Esophagus muscularis mucosa (tissue), 4 donors: ENCODE data around the gene PCDHGC4. TPM values are rescaled to one million over a fixed set of nuclear protein-coding genes. Genes with fewer than 3 reads are reported as not detected.

Source experiments
- DNase-seq: peaks from one replicate; pipeline ENCODE4 v3.0.0-alpha.2; 2017; ENCODE audit errors: extremely low spot score
- H3K27ac ChIP-seq, 4 donors: fragments of 200-600 bp; sonication (generic); replicated peaks in 1 of 4; 1 replicate in 3 of 4; 2 replicates in 1 of 4; pipeline ENCODE4 v1.5.1; 2016 to 2019; ENCODE audit warnings: mild to moderate bottlenecking in 1 of 4
- H3K27me3 ChIP-seq, 4 donors: fragments of 200-600 bp; sonication (generic); one replicate each; pipeline versions ENCODE4 v1.5.1 to v1.6.0; 2016 to 2019
- H3K36me3 ChIP-seq, 4 donors: fragments of 200-600 bp; sonication (generic); one replicate each; pipeline ENCODE4 v1.5.1; 2016 to 2019
- H3K4me1 ChIP-seq, 4 donors: fragments of 200-600 bp; sonication (generic); one replicate each; pipeline ENCODE4 v1.5.1; 2016 to 2019
- H3K4me3 ChIP-seq, 4 donors: fragments of 200-600 bp; sonication (generic); 1 replicate in 2 of 4; 2 replicates in 2 of 4; pipeline ENCODE4 v1.5.1; 2016 to 2019; ENCODE audit warnings: mild to moderate bottlenecking in 4 of 4, moderate library complexity in 1 of 4
- H3K9me3 ChIP-seq, 4 donors: fragments of 200-600 bp; sonication (generic); 1 replicate in 3 of 4; 2 replicates in 1 of 4; pipeline ENCODE4 v1.5.1; 2016 to 2019
- EP300 ChIP-seq: sonication (generic); formaldehyde crosslinking; IDR thresholded peaks from one replicate; pipeline ENCODE4 v1.6.1; 2017; ENCODE audit warnings: antibody characterized with exemption
- POLR2A ChIP-seq: fragments of 450-650 bp; IDR thresholded peaks from one replicate; pipeline ENCODE4 v1.6.1; 2017; ENCODE audit warnings: antibody characterized with exemption, moderate library complexity, mild to moderate bottlenecking, low read depth
- POLR2AphosphoS5 ChIP-seq, 2 donors: sonication (generic); formaldehyde crosslinking; IDR thresholded peaks; one replicate each; pipeline ENCODE4 v1.6.1; 2017; ENCODE audit warnings: antibody characterized with exemption in 2 of 2
- WGBS: methylation state at CpG from one replicate; pipeline ENCODE4 v1.1.5; 2018; 5-methylcytosine and 5-hydroxymethylcytosine counted together
- intact Hi-C: fragments of 100-400 bp; cut with DNase I; formaldehyde crosslinking; loops from one replicate; pipeline ENCODE4 v1.15.1; 2023
- total RNA-seq, 4 donors: library from RNA; depleted of rRNA; stranded (reverse); fragments of >200 nt; gene quantifications; one replicate each; pipeline versions ENCODE4 v1.1.0 to v1.2.1, GENCODE V29; 2016
- TF ChIP-seq, protein P1 (sequence below), 3 experiments: fragments of 200-600 bp in 2 of 3; fragments of 450-650 bp in 1 of 3; sonication (generic) in 2 of 3; IDR thresholded peaks; one replicate each; pipeline ENCODE4 v1.5.1; 2017 to 2019; ENCODE audit warnings: antibody characterized with exemption in 3 of 3, mild to moderate bottlenecking in 2 of 3, moderate library complexity in 1 of 3

The PCDHGC4 gene
- total RNA-seq, 4 donors from 2014 or later: 0.91 to 3.3 (median 2.0) TPM

DNA sequence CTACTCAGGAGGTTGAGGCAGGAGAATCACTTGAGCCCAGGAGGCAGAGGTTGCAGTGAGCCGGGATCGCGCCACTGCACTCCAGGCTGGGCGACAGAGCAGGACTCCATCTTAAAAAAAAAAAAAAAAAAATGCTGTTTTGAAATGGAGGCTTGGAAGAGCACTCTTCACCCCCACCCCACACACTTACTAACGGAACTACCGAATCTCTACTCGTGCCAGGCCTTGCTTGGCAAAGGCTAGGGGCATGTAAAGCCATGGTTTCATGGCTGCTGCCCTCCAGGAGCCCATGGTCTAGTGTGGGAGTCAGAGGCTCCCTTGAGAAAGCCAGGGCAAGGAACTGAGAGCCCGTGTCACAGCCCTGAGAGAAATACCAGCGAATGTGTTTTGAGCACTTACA, 25.3 kb downstream of the PCDHGC4 start:
- H3K4me3 ChIP-seq: no peak overlapping the region
- no peaks in the 10 kb centered on the region for H3K27me3 ChIP-seq
- H3K4me1 ChIP-seq: peaks cover 66 to 75% (median 69%) of the 10 kb centered on the region in 4 donors
- H3K36me3 ChIP-seq: peaks cover 0 to 48% (median 34%) of the 10 kb centered on the region in 4 donors
- intact Hi-C loops: no loop called here
- DNase-seq: no peak
- H3K9me3 ChIP-seq: no peaks in the 10 kb centered on the region
- WGBS: 91% methylated on average over 9 of the region's 9 CpGs
- H3K27ac ChIP-seq: peak overlapping the region; percentile 87 to 95 (median 92)
- no peak for TF ChIP-seq EP300
- TF ChIP-seq POLR2A: no peak
- TF ChIP-seq, protein P1, sequence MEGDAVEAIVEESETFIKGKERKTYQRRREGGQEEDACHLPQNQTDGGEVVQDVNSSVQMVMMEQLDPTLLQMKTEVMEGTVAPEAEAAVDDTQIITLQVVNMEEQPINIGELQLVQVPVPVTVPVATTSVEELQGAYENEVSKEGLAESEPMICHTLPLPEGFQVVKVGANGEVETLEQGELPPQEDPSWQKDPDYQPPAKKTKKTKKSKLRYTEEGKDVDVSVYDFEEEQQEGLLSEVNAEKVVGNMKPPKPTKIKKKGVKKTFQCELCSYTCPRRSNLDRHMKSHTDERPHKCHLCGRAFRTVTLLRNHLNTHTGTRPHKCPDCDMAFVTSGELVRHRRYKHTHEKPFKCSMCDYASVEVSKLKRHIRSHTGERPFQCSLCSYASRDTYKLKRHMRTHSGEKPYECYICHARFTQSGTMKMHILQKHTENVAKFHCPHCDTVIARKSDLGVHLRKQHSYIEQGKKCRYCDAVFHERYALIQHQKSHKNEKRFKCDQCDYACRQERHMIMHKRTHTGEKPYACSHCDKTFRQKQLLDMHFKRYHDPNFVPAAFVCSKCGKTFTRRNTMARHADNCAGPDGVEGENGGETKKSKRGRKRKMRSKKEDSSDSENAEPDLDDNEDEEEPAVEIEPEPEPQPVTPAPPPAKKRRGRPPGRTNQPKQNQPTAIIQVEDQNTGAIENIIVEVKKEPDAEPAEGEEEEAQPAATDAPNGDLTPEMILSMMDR (IDR thresholded peaks at IDR 0.05): no peak
- no peak for TF ChIP-seq POLR2AphosphoS5 (IDR thresholded peaks at IDR 0.05)

DNA sequence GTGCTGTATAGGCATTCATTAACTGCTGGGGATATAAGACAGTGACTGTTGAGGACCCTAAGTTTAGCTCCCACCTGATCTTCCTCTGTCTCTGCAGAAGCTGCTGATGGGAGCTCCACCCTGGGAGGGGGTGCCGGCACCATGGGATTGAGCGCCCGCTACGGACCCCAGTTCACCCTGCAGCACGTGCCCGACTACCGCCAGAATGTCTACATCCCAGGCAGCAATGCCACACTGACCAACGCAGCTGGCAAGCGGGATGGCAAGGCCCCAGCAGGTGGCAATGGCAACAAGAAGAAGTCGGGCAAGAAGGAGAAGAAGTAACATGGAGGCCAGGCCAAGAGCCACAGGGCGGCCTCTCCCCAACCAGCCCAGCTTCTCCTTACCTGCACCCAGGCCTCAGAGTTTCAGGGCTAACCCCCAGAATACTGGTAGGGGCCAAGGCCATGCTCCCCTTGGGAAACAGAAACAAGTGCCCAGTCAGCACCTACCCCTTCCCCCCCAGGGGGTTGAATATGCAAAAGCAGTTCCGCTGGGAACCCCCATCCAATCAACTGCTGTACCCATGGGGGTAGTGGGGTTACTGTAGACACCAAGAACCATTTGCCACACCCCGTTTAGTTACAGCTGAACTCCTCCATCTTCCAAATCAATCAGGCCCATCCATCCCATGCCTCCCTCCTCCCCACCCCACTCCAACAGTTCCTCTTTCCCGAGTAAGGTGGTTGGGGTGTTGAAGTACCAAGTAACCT, 26.2 kb downstream of the PCDHGC4 start:
- H3K9me3 ChIP-seq: no peaks in the 10 kb centered on the region
- H3K4me3 ChIP-seq: no peak overlapping the region
- TF ChIP-seq EP300: no peak
- no peaks in the 10 kb centered on the region for H3K27me3 ChIP-seq
- WGBS: 90% methylated on average over 14 of the region's 14 CpGs
- peak overlapping the region in 3 of 4 donors; percentile 92 to 97 (median 95) for H3K27ac ChIP-seq
- H3K4me1 ChIP-seq: peaks cover 75 to 84% (median 78%) of the 10 kb centered on the region in 4 donors
- H3K36me3 ChIP-seq: peaks cover 0 to 45% (median 27%) of the 10 kb centered on the region in 4 donors
- no peak for DNase-seq
- intact Hi-C loops: no loop called here

DNA sequence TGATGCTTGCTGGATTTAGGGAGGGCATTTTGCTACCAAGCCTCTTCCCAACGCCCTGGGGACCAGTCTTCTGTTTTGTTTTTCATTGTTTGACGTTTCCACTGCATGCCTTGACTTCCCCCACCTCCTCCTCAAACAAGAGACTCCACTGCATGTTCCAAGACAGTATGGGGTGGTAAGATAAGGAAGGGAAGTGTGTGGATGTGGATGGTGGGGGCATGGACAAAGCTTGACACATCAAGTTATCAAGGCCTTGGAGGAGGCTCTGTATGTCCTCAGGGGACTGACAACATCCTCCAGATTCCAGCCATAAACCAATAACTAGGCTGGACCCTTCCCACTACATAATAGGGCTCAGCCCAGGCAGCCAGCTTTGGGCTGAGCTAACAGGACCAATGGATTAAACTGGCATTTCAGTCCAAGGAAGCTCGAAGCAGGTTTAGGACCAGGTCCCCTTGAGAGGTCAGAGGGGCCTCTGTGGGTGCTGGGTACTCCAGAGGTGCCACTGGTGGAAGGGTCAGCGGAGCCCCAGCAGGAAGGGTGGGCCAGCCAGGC, 27.0 kb downstream of the PCDHGC4 start:
- TF ChIP-seq POLR2AphosphoS5 (IDR thresholded peaks at IDR 0.05): no peak
- TF ChIP-seq, protein P1 (IDR thresholded peaks at IDR 0.05): no peak
- TF ChIP-seq EP300: no peak
- TF ChIP-seq POLR2A: no peak
- H3K27ac ChIP-seq: peak overlapping the region; percentile 91 to 97 (median 94)
- peak overlapping the region in 3 of 4 donors; percentile 65 to 66 (median 66) for H3K4me3 ChIP-seq
- DNase-seq: no peak
- H3K9me3 ChIP-seq: no peaks in the 10 kb centered on the region
- intact Hi-C loops: no loop called here
- H3K4me1 ChIP-seq: peaks cover 74 to 86% (median 79%) of the 10 kb centered on the region in 4 donors
- no peaks in the 10 kb centered on the region for H3K27me3 ChIP-seq
- H3K36me3 ChIP-seq: peaks cover 0 to 47% (median 28%) of the 10 kb centered on the region in 4 donors
- 50% methylated on average over 3 of the region's 4 CpGs for WGBS

DNA sequence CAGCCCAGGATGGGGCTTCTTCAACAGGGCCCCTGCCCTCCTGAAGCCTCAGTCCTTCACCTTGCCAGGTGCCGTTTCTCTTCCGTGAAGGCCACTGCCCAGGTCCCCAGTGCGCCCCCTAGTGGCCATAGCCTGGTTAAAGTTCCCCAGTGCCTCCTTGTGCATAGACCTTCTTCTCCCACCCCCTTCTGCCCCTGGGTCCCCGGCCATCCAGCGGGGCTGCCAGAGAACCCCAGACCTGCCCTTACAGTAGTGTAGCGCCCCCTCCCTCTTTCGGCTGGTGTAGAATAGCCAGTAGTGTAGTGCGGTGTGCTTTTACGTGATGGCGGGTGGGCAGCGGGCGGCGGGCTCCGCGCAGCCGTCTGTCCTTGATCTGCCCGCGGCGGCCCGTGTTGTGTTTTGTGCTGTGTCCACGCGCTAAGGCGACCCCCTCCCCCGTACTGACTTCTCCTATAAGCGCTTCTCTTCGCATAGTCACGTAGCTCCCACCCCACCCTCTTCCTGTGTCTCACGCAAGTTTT, 27.6 kb downstream of the PCDHGC4 start:
- no peaks in the 10 kb centered on the region for H3K27me3 ChIP-seq
- peak overlapping the region; percentile 65 to 71 (median 66) for H3K4me3 ChIP-seq
- intact Hi-C loops: no loop called here
- DNase-seq: no peak
- TF ChIP-seq EP300 (no peak), POLR2A (no peak), POLR2AphosphoS5 (IDR thresholded peaks at IDR 0.05) (peak in 1 of 2 donors; percentile 51)
- TF ChIP-seq, protein P1 (IDR thresholded peaks at IDR 0.05): peak; percentile 80 to 86 (median 82)
- 13% methylated on average over 28 of the region's 28 CpGs for WGBS
- H3K4me1 ChIP-seq: peaks cover 68 to 80% (median 73%) of the 10 kb centered on the region in 4 donors
- no peaks in the 10 kb centered on the region for H3K9me3 ChIP-seq
- H3K27ac ChIP-seq: peak overlapping the region; percentile 91 to 97 (median 94)
- H3K36me3 ChIP-seq: peaks cover 0 to 51% (median 29%) of the 10 kb centered on the region in 4 donors

DNA sequence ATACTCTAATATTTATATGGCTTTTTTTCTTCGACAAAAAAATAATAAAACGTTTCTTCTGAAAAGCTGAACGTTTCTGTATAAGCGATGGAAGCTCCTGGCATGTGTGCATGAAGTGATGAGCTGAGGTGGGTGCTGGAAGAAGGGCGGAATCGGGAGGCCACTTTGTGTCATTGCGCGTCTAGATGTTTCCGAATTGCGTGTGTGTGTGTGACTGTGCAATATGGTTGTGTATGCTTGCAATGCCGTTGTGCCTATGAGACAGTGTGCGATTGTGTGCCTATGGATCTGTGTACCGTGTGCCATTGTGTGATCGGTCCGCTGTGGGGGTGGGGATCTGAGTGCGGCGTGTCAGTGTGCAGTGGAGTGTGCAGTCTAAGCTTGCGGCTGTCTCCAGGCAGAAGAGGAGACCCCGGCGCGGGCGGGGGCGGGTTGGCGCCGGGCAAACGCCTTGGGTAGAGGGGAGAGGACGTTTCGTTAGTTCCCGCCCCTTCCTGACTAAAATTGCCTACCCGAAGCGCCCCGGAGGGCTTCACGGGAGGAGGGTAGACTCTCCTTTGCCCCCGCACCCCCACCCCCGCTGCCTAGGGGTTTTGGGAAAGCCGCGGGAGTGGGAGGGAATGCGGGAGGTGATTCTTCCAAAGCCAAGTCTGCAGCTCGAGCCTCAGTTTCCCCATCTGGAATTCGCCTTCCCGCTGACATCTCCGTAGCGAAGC, 28.2 kb downstream of the PCDHGC4 start:
- DNase-seq: no peak
- peak overlapping the region; percentile 65 to 71 (median 66) for H3K4me3 ChIP-seq
- peak overlapping the region; percentile 91 to 97 (median 94) for H3K27ac ChIP-seq
- H3K9me3 ChIP-seq: no peaks in the 10 kb centered on the region
- intact Hi-C loops: no loop called here
- TF ChIP-seq POLR2A (no peak), EP300 (no peak), POLR2AphosphoS5 (IDR thresholded peaks at IDR 0.05) (no peak)
- TF ChIP-seq, protein P1 (IDR thresholded peaks at IDR 0.05): no peak
- H3K4me1 ChIP-seq: peaks cover 62 to 74% (median 67%) of the 10 kb centered on the region in 4 donors
- 8% methylated on average over 23 of the region's 43 CpGs for WGBS
- H3K27me3 ChIP-seq: no peaks in the 10 kb centered on the region
- H3K36me3 ChIP-seq: peaks cover 0 to 56% (median 32%) of the 10 kb centered on the region in 4 donors
